HEK293T (cell line): ENCODE results near the gene FAM124A.

Source experiments
- CTBP1 ChIP-seq: fragments of 450-650 bp; IDR thresholded peaks from 2 replicates; pipeline ENCODE4 v1.6.1; 2016; ENCODE audit warnings: borderline replicate concordance
- ELF4 ChIP-seq: fragments of 450-650 bp; IDR thresholded peaks from 2 replicates; pipeline ENCODE4 v1.6.1; 2017; ENCODE audit warnings: antibody characterized with exemption
- FOXM1 ChIP-seq: fragments of 450-650 bp; IDR thresholded peaks from 2 replicates; pipeline ENCODE4 v1.6.1; 2017; ENCODE audit warnings: mild to moderate bottlenecking, borderline replicate concordance
- NFRKB ChIP-seq: fragments of 450-650 bp; IDR thresholded peaks from 2 replicates; pipeline ENCODE4 v1.6.1; 2016; ENCODE audit warnings: mild to moderate bottlenecking, moderate library complexity
- SP1 ChIP-seq: fragments of 450-650 bp; IDR thresholded peaks from 2 replicates; pipeline ENCODE4 v1.6.1; 2017
- SUZ12 ChIP-seq: fragments of 450-650 bp; IDR thresholded peaks from 2 replicates; pipeline ENCODE4 v1.6.1; 2016; ENCODE audit warnings: mild to moderate bottlenecking
- TARDBP ChIP-seq: fragments of 450-650 bp; IDR thresholded peaks from 2 replicates; pipeline ENCODE4 v1.6.1; 2016
- ZNF384 ChIP-seq: fragments of 450-650 bp; IDR thresholded peaks from 2 replicates; pipeline ENCODE4 v1.6.1; 2016

GRCh38 chr13:51333421-51333820 is 111.2 kb downstream of the FAM124A start:
- TF ChIP-seq SUZ12 (no peak), FOXM1 (no peak), ELF4 (no peak), SP1 (no peak), NFRKB (no peak), ZNF384 (no peak), TARDBP (no peak), CTBP1 (no peak)
